ENCODE data around the gene MTHFR. TPM values are rescaled to one million over a fixed set of nuclear protein-coding genes. Genes with fewer than 3 reads are reported as not detected.

MTHFR gene
- total RNA-seq, 4 donors from 2014 or later: 18.6 to 46.7 (median 27.9) TPM

DNA sequence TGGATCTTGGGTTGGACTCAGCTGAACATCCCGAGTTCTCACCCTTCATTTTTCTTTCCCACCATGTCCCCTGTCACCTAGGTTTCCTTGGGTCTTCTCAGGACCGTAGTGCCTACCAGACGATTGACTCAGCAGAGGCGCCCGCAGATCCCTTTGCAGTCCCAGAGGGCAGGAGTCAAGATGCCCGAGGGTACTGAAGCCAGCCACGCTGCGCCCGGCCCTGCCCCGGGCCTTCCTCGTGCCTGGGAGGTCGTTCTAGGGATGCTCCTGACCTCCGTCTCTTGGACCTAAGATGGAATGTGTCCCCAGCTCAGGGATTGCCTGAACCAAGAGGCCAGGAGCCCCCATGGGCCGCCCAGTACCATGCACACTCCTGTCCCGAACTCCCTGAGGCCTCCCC lies 55.8 kb downstream of the MTHFR start:
- Histone ChIP-seq H3K9me3 (no peaks in the 10 kb centered on the region), H3K4me1 (no peaks in the 10 kb centered on the region), H3K4me3 (no peak overlapping the region), H3K27ac (no peak overlapping the region), H3K36me3 (peaks cover 0 to 65% of the 10 kb centered on the region in 2 donors), H3K27me3 (peaks cover 12% of the 10 kb centered on the region)
- no peak for TF ChIP-seq EP300 (IDR thresholded peaks at IDR 0.05)
- TF ChIP-seq POLR2A (IDR thresholded peaks at IDR 0.05): no peak
- no peak for TF ChIP-seq POLR2AphosphoS5 (IDR thresholded peaks at IDR 0.05)
- TF ChIP-seq, protein P1, sequence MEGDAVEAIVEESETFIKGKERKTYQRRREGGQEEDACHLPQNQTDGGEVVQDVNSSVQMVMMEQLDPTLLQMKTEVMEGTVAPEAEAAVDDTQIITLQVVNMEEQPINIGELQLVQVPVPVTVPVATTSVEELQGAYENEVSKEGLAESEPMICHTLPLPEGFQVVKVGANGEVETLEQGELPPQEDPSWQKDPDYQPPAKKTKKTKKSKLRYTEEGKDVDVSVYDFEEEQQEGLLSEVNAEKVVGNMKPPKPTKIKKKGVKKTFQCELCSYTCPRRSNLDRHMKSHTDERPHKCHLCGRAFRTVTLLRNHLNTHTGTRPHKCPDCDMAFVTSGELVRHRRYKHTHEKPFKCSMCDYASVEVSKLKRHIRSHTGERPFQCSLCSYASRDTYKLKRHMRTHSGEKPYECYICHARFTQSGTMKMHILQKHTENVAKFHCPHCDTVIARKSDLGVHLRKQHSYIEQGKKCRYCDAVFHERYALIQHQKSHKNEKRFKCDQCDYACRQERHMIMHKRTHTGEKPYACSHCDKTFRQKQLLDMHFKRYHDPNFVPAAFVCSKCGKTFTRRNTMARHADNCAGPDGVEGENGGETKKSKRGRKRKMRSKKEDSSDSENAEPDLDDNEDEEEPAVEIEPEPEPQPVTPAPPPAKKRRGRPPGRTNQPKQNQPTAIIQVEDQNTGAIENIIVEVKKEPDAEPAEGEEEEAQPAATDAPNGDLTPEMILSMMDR (IDR thresholded peaks at IDR 0.05): no peak
- no peak for ATAC-seq
- no CpG with 5 or more reads among the region's 15 CpGs for WGBS, 2 donors (ENCODE audit: low coverage in 1 of 2)

DNA sequence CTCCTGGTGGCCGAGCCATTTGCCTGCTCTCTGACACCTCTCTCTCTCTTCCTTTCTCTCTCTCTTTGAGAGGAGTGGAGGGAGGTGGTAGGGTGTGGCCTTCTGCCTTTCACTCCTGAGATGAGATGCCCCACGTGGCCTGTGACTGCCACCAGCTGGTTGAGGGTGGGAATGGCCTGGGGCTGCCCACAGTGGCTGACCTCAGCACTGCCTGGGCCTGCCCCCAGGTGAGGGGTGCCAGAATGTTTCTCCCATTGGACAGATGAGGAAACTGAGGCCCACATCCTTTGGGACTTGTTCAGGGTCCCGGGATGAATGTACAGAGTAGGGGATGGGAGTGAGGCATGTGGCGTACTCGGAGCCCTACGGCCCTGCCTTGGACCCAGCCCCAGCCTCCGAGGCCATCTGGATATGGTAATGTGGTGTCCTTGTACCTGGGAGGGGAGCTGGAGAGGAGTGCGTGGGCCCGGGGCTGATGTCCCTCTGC lies 56.5 kb downstream of the MTHFR start:
- H3K27ac ChIP-seq: peak overlapping the region in 1 of 4 donors; percentile 18
- H3K27me3 ChIP-seq: peaks cover 5% of the 10 kb centered on the region
- 74% methylated on average over 3 of the region's 9 CpGs; no CpG with 5 or more reads in 1 of the 2 donors for WGBS, 2 donors (ENCODE audit: low coverage in 1 of 2)
- peaks cover 0 to 68% of the 10 kb centered on the region in 2 donors for H3K36me3 ChIP-seq
- H3K4me1 ChIP-seq: no peaks in the 10 kb centered on the region
- H3K4me3 ChIP-seq: no peak overlapping the region
- no peaks in the 10 kb centered on the region for H3K9me3 ChIP-seq
- peak; percentile 72 for ATAC-seq
- TF ChIP-seq, protein P1 (IDR thresholded peaks at IDR 0.05): peak in 2 of 4 experiments; percentile 61 to 78
- no peak for TF ChIP-seq POLR2AphosphoS5 (IDR thresholded peaks at IDR 0.05)
- no peak for TF ChIP-seq POLR2A (IDR thresholded peaks at IDR 0.05)
- no peak for TF ChIP-seq EP300 (IDR thresholded peaks at IDR 0.05)

DNA sequence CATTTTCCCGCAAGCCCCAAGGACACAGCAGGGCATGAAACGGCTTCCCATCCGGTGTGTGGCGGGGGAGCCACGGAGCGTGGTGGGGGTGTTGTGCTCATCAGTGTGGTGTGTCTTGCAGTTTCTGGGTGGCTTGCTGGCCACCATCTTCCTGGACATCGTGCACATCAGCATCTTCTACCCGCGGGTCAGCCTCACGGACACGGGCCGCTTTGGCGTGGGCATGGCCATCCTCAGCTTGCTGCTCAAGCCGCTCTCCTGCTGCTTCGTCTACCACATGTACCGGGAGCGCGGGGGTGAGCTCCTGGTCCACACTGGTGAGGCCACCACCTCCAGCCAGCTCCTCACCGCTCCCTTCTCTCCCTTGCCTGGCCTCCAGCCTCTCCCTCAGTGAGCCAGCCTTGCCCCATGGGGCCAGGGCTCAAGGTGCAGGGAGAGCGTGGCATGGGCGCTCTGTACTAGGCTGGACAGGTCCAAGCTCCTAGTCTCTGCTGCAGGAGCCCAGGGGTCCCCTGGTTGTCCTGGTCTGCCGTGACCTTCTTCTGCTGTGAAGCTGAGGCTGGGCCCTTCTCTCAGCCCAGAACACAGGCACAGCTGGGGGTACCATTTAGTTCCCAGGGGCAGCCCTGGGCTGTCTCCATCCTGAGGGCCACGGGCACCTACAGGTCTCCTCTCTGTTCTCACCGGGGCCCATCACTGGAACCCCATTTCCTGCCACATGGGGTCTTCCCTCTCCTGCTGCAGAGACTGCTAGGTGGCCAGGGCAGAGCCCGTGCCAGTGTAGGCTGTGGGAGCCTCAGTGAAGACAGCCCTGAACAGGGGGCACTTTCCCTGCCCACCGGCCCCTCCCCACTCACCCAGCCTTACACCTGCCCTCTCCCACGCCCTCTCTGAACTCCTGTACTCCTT lies 57.2 kb downstream of the MTHFR start:
- Histone ChIP-seq H3K27ac (peak overlapping the region in 1 of 4 donors; percentile 18), H3K9me3 (no peaks in the 10 kb centered on the region), H3K4me1 (no peaks in the 10 kb centered on the region), H3K36me3 (peaks cover 0 to 68% of the 10 kb centered on the region in 2 donors), H3K4me3 (no peak overlapping the region), H3K27me3 (peaks cover 5% of the 10 kb centered on the region)
- TF ChIP-seq, protein P1 (IDR thresholded peaks at IDR 0.05): no peak
- no peak for TF ChIP-seq POLR2A (IDR thresholded peaks at IDR 0.05)
- no peak for TF ChIP-seq POLR2AphosphoS5 (IDR thresholded peaks at IDR 0.05)
- no peak for TF ChIP-seq EP300 (IDR thresholded peaks at IDR 0.05)
- WGBS, 2 donors (ENCODE audit: low coverage in 1 of 2): 83% methylated on average over 8 of the region's 27 CpGs; no CpG with 5 or more reads in 1 of the 2 donors
- ATAC-seq: no peak

DNA sequence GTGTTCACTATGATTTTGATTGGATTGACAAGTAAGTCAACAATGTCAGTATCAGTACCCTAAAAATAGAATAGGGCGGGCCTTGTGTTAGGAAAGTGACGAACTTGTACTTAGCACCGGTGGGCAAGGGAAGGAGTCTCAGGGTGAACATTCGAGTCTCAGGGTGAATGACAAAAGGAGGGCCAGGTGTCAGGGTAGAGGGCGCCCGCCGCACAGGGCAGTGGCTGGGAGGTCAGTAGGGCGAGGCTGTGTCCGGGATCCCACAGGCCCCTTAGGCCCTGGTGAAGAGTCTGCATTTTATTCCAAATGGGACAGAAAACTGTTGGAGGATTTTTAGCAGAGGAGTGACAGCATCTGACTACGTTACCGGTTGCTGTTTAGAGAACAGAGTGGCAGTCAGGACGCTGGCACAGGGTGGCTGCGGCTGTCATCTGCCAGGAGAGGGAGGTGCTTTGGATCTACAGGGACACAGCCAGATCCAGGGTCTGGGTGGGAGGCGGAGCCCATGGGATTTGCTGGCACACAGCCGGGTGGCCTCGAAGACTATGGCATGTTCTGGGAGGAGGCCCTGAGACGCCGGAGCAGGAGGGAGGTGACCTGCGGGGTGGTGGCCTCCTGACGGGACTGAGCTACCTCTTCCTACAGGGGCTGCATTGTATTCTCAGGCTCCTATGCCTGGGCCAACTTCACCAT lies 58.8 kb downstream of the MTHFR start:
- H3K4me3 ChIP-seq: no peak overlapping the region
- H3K27me3 ChIP-seq: no peaks in the 10 kb centered on the region
- WGBS, 2 donors (ENCODE audit: low coverage in 1 of 2): 83 to 88% methylated on average over 4 to 17 of the region's 20 CpGs
- peaks cover 0 to 9% (median 0%) of the 10 kb centered on the region in 3 donors for H3K4me1 ChIP-seq
- ATAC-seq: no peak
- H3K9me3 ChIP-seq: no peaks in the 10 kb centered on the region
- no peak overlapping the region for H3K27ac ChIP-seq
- no peak for TF ChIP-seq POLR2A (IDR thresholded peaks at IDR 0.05)
- TF ChIP-seq, protein P1 (IDR thresholded peaks at IDR 0.05): no peak
- peaks cover 0 to 68% of the 10 kb centered on the region in 2 donors for H3K36me3 ChIP-seq

Measured in gastroesophageal sphincter (tissue), 4 donors.